Endothelial cell of umbilical vein (primary cell): ENCODE results near the gene HSPA9. TPM values are rescaled to one million over a fixed set of nuclear protein-coding genes. Genes with fewer than 3 reads are reported as not detected.

Source experiments
- BruUV-seq: library from RNA; stranded (reverse); fragments of 400-500 nt; replicated peaks from 2 replicates; lab custom pipeline; 2021; lab: Mats Ljungman, UMichigan
- CTCF ChIA-PET: fragments of 300-600, 350-600 bp; sonication (Branson Sonifier 250); formaldehyde crosslinking; loops from one replicate; lab custom pipeline; 2021; ENCODE audit warnings: antibody characterized with exemption, inconsistent platforms; lab: Charles Lee
- POLR2A ChIA-PET: fragments of 300-600, 350-600 bp; sonication (Branson Sonifier 250); formaldehyde crosslinking; loops from one replicate; lab custom pipeline; 2021; ENCODE audit warnings: antibody characterized with exemption, inconsistent platforms; lab: Charles Lee
- DNase-seq: peaks from one replicate; pipeline ENCODE4 v3.0.0-alpha.2; 2011; ENCODE audit warnings: low read depth, low spot score
- FAIRE-seq: peaks from 2 replicates; lab custom pipeline; 2011; peaks lifted over from hg19 to GRCh38; lab: Jason Lieb, UNC
- H2AFZ ChIP-seq: 2 replicates; pipeline ENCODE4 v1.6.0; 2012; ENCODE audit warnings: low read depth, low read length, control low read depth, inconsistent platforms
- H3K27ac ChIP-seq: 2 replicates; pipeline ENCODE4 v1.5.1; 2011; ENCODE audit warnings: low read depth, mild to moderate bottlenecking, control low read depth, low read length, moderate library complexity; ENCODE audit not compliant: insufficient read depth
- H3K27me3 ChIP-seq, 2 experiments: 2 replicates each; pipeline versions ENCODE4 v1.6.0 to v1.6.1; 2011; ENCODE audit warnings: low read length in 2 of 2, mixed read lengths in 1 of 2; ENCODE audit not compliant: control insufficient read depth in 2 of 2, insufficient read depth in 2 of 2
- H3K36me3 ChIP-seq, 2 experiments: 2 replicates in 1 of 2; 3 replicates in 1 of 2; pipeline ENCODE4 v1.5.1; 2011; ENCODE audit warnings: low read length in 2 of 2, mild to moderate bottlenecking in 1 of 2, moderate library complexity in 1 of 2; ENCODE audit not compliant: control insufficient read depth in 2 of 2, insufficient read depth in 2 of 2; ENCODE audit errors: extremely low read depth in 1 of 2
- H3K4me1 ChIP-seq: 3 replicates; pipeline ENCODE4 v1.5.1; 2011; ENCODE audit warnings: mild to moderate bottlenecking, low read length; ENCODE audit not compliant: control insufficient read depth, insufficient read depth; ENCODE audit errors: extremely low read depth
- H3K4me2 ChIP-seq: 2 replicates; pipeline ENCODE4 v1.6.1; 2011; ENCODE audit warnings: low read length, control low read depth, mixed read lengths; ENCODE audit not compliant: insufficient read depth
- H3K4me3 ChIP-seq, 3 experiments: fragments of 200-600 bp in 1 of 3; sonication (generic), shearing (Covaris generic) in 1 of 3; replicated peaks in 1 of 3; 2 replicates each; pipeline ENCODE4 v1.5.1; 2011 to 2016; ENCODE audit warnings: control low read depth in 3 of 3, low read length in 3 of 3, mild to moderate bottlenecking in 2 of 3, inconsistent platforms in 1 of 3, low read depth in 1 of 3, moderate library complexity in 1 of 3; ENCODE audit not compliant: insufficient read depth in 1 of 3
- H3K79me2 ChIP-seq: 2 replicates; pipeline ENCODE4 v1.6.0; 2012; ENCODE audit warnings: low read length, inconsistent platforms; ENCODE audit not compliant: control insufficient read depth, insufficient read depth
- H3K9ac ChIP-seq: replicated peaks from 2 replicates; pipeline ENCODE3; 2011; ENCODE audit warnings: low read length, control low read depth; ENCODE audit not compliant: insufficient read depth; ENCODE audit errors: extremely low read depth
- H3K9me1 ChIP-seq: replicated peaks from 3 replicates; pipeline ENCODE4 v1.6.0; 2011; ENCODE audit warnings: mild to moderate bottlenecking, low read length; ENCODE audit not compliant: control insufficient read depth, insufficient read depth; ENCODE audit errors: extremely low read depth
- H3K9me3 ChIP-seq: replicated peaks from 2 replicates; pipeline ENCODE4 v1.5.1; 2012; ENCODE audit warnings: low read length, inconsistent platforms; ENCODE audit not compliant: control insufficient read depth, insufficient read depth
- H4K20me1 ChIP-seq: replicated peaks from 2 replicates; pipeline ENCODE3; 2011; ENCODE audit warnings: mild to moderate bottlenecking, low read length; ENCODE audit not compliant: control insufficient read depth, insufficient read depth; ENCODE audit errors: extremely low read depth
- CTCF ChIP-seq, 2 donors: IDR thresholded peaks; 1 replicate in 1 of 2; 2 replicates in 1 of 2; pipeline ENCODE4 v1.5.1; 2011; ENCODE audit warnings: low read length in 2 of 2, mild to moderate bottlenecking in 2 of 2, moderate library complexity in 2 of 2, control low read depth in 1 of 2, inconsistent platforms in 1 of 2, low read depth in 1 of 2; ENCODE audit not compliant: insufficient read depth in 1 of 2; ENCODE audit errors: extremely low read depth in 1 of 2
- EZH2 ChIP-seq: IDR thresholded peaks from 2 replicates; pipeline ENCODE4 v1.6.1; 2012; ENCODE audit warnings: borderline replicate concordance, low read depth, mild to moderate bottlenecking, moderate library complexity, low read length, inconsistent platforms; ENCODE audit not compliant: severe bottlenecking
- FOS ChIP-seq: IDR thresholded peaks from 2 replicates; pipeline ENCODE4 v1.6.1; 2011; ENCODE audit warnings: mild to moderate bottlenecking, low read length, moderate library complexity, borderline replicate concordance; ENCODE audit not compliant: insufficient read depth
- GATA2 ChIP-seq: IDR thresholded peaks from 2 replicates; pipeline ENCODE4 v1.7.0; 2011; ENCODE audit warnings: low read depth, mild to moderate bottlenecking, moderate library complexity, mixed read lengths, low read length; ENCODE audit not compliant: insufficient read length, insufficient read depth
- JUN ChIP-seq: IDR thresholded peaks from 2 replicates; pipeline ENCODE4 v1.6.1; 2011; ENCODE audit warnings: borderline replicate concordance, low read depth; ENCODE audit not compliant: insufficient read length, insufficient read depth
- MAX ChIP-seq: IDR thresholded peaks from 2 replicates; pipeline ENCODE4 v1.6.1; 2011; ENCODE audit not compliant: insufficient read depth, insufficient read length
- MYC ChIP-seq: IDR thresholded peaks from one replicate; pipeline ENCODE4 v1.6.1; 2011; ENCODE audit warnings: mild to moderate bottlenecking, low read depth, low read length
- POLR2A ChIP-seq: IDR thresholded peaks from 2 replicates; pipeline ENCODE4 v1.6.1; 2012; ENCODE audit warnings: low read depth, mild to moderate bottlenecking, control low read depth, low read length
- POLR2AphosphoS5 ChIP-seq: IDR thresholded peaks from 2 replicates; pipeline ENCODE4 v1.6.1; 2012; ENCODE audit warnings: low read depth, mild to moderate bottlenecking, control low read depth, low read length, moderate library complexity; ENCODE audit not compliant: insufficient read depth
- dilution Hi-C: fragments of 300-500 bp; cut with MboI; formaldehyde crosslinking; loops from one replicate; pipeline ENCODE4 v1.15.0; 2019; ENCODE audit warnings: low sequenced_read_pairs; ENCODE audit not compliant: extremely low pct_ligation_motif_present
- intact Hi-C: fragments of 100-400 bp; cut with micrococcal nuclease; formaldehyde crosslinking; loops from one replicate; pipeline ENCODE4 v1.10.0; 2022
- polyA plus RNA-seq, 4 experiments: library from polyadenylated mRNA; depleted of rRNA in 3 of 4; stranded (reverse) in 3 of 4; unstranded in 1 of 4; fragments of >200 nt; gene quantifications; 2 replicates each; pipeline versions ENCODE4 v1.2.1 to v1.2.3, GENCODE V29; 2011 to 2012; ENCODE audit warnings: missing spikeins in 1 of 4
- total RNA-seq: library from RNA; stranded (reverse); gene quantifications from 2 replicates; pipeline ENCODE4 v1.2.3, GENCODE V29; 2021

Gene HSPA9
- total and polyA plus RNA-seq, 2 donors (not counting 3 experiments of a cell fraction or from before 2014, with no cell fraction given): 99.6 to 192 TPM

- H3K9me1 ChIP-seq: no peaks in the 10 kb centered on the region
- intact Hi-C loops: no loop called here
- H2AFZ ChIP-seq: no peak overlapping the region
- CTCF ChIA-PET: interaction anchor here (1.0 to 1.3 kb wide), 3 partner anchors 16 to 78 kb away, joined by 3 to 4 read pairs (median 3); partner anchors contain the start of gene ETF1
- no peak for FAIRE-seq
- no peaks in the 10 kb centered on the region for H3K4me1 ChIP-seq
- no TSS peak for BruUV-seq
- POLR2A ChIA-PET: no interaction called here
- dilution Hi-C loops: no loop called here
- no peaks in the 10 kb centered on the region for H3K27me3 ChIP-seq
- H3K4me3 ChIP-seq: no peak overlapping the region
- H3K4me2 ChIP-seq: no peak overlapping the region
- TF ChIP-seq EZH2 (no peak), GATA2 (no peak), MYC (no peak), CTCF (IDR thresholded peaks at IDR 0.05; ENCODE audit: extremely low read depth in 1 of 2, insufficient read depth in 1 of 2, low read depth in 1 of 2, low read length in 2 of 2) (no peak), POLR2A (no peak), FOS (no peak), POLR2AphosphoS5 (no peak), MAX (no peak), JUN (no peak)
- peaks cover 95% of the 10 kb centered on the region for H3K79me2 ChIP-seq
- H3K36me3 ChIP-seq: no peaks in the 10 kb centered on the region
- H3K27ac ChIP-seq: no peak overlapping the region
- H4K20me1 ChIP-seq: no peaks in the 10 kb centered on the region
- no peak for DNase-seq
- H3K9ac ChIP-seq: no peak overlapping the region
- H3K9me3 ChIP-seq: no peaks in the 10 kb centered on the region
These were observed 48.0 kb downstream of the HSPA9 start for GRCh38 chr5:138527170-138527569.
